ENCODE results near the gene SDF4.

SDF4 gene

DNA sequence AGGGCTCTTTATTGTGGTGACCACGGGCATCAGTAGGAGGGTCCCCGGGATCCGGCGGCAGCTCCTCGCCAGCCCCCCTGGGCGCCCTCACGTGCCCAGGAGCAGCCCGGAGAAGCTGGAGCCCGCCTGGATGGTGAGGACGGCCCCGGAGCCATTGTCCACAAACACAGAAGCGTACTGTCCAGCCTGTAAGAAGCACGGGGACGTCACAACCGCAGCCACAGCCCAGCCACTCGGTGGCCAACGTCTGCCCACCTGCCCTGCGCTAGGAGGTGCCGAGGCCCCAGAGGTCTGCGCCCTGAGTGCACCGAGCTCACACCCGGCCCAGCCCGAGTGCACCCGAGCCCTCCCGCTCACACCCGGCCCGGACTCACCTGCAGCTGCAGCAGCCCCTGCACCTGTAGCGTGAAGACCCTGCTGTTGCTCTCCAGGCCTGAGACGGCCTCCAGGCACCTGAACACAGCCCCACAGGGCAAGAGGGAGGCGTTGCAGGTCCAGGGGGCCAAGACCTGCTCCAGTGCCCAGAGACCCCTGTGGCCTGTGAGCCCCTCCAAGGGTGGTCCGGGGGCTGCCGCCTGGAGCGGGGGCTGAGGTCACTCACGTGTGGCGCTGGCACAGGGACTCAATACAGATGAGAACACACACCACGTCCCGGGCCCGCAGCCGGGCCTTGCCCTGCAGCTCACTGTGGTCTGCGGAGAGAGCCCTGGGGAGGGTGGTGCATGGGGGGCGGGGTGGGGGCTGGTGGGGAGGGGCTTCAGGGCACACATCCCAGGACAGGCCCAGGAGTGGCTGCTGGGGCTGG lies 10.9 kb upstream of the SDF4 start:
- no peaks in the 10 kb centered on the region for H3K27me3 ChIP-seq (ENCODE audit: low read length)
- no peaks in the 10 kb centered on the region for H3K36me3 ChIP-seq (ENCODE audit: low read length)

DNA sequence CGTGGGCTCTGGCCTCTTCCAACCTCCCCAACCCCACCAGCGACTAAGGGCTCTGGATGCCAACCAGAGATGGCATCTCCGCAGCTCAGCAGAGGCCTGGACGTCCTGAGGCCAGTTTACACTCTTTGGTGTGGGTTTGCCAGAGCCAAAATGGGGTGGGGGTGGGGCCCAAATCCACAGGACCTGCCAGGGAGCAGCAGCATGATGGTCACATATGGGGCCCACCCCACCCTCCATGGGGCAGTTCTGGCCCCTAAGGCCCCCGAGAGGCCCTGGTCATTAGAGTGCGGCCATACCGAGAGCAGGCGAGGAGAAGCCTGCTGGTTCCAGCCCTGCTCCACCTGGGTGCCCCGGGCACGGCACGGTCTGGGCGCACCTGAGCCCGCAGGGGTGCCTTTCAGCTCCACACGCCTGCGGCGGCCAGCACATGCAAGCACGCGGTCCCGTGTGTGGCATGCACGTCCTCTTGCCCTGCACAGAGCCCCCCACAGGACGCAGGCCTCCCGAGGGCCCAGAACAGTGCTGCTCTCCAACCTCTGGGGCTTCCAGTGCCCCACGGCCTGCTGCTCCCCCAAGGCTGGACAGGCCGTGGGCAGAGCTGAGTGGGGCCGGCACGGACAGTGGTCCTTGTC lies 9.9 kb upstream of the SDF4 start:
- no peaks in the 10 kb centered on the region for H3K9me2 ChIP-seq (replicated peaks; ENCODE audit: insufficient read depth, low read length)
- H3F3A ChIP-seq (ENCODE audit: insufficient read depth): no peaks in the 10 kb centered on the region
- TF ChIP-seq, protein P1, sequence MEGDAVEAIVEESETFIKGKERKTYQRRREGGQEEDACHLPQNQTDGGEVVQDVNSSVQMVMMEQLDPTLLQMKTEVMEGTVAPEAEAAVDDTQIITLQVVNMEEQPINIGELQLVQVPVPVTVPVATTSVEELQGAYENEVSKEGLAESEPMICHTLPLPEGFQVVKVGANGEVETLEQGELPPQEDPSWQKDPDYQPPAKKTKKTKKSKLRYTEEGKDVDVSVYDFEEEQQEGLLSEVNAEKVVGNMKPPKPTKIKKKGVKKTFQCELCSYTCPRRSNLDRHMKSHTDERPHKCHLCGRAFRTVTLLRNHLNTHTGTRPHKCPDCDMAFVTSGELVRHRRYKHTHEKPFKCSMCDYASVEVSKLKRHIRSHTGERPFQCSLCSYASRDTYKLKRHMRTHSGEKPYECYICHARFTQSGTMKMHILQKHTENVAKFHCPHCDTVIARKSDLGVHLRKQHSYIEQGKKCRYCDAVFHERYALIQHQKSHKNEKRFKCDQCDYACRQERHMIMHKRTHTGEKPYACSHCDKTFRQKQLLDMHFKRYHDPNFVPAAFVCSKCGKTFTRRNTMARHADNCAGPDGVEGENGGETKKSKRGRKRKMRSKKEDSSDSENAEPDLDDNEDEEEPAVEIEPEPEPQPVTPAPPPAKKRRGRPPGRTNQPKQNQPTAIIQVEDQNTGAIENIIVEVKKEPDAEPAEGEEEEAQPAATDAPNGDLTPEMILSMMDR (IDR thresholded peaks at IDR 0.05; ENCODE audit: insufficient read depth, low read length, poor library complexity, severe bottlenecking): no peak
- no peak for TF ChIP-seq EZH2phosphoT487 (conservative IDR thresholded peaks at IDR 0.05; ENCODE audit: low read length)
- H3K9me3 ChIP-seq (ENCODE audit: insufficient read depth, low read length): no peaks in the 10 kb centered on the region
- no peak overlapping the region for H3K4me2 ChIP-seq (ENCODE audit: low read depth, low read length, poor library complexity, severe bottlenecking)
- no peaks in the 10 kb centered on the region for H4K20me1 ChIP-seq (ENCODE audit: low read depth, low read length)
- no peaks in the 10 kb centered on the region for H3K36me3 ChIP-seq (ENCODE audit: low read length)
- no peak overlapping the region for H2AFZ ChIP-seq (ENCODE audit: low read depth, low read length, severe bottlenecking)
- no peak overlapping the region for H3K4me3 ChIP-seq (ENCODE audit: insufficient read depth, low read length, poor library complexity, severe bottlenecking)
- no peak overlapping the region for H3K9ac ChIP-seq (ENCODE audit: low read length)
- no peaks in the 10 kb centered on the region for H3K27me3 ChIP-seq (ENCODE audit: low read length)
- no peak overlapping the region for H3K27ac ChIP-seq (ENCODE audit: low read depth, low read length)
- H3K79me2 ChIP-seq (ENCODE audit: insufficient read depth, low read length): no peaks in the 10 kb centered on the region

More for the DNA sequence above, 10.9 kb upstream of the SDF4 start:
- TF ChIP-seq, protein P1 (IDR thresholded peaks at IDR 0.05; ENCODE audit: insufficient read depth, low read length, poor library complexity, severe bottlenecking): no peak
- TF ChIP-seq EZH2phosphoT487 (conservative IDR thresholded peaks at IDR 0.05; ENCODE audit: low read length): no peak
- H2AFZ ChIP-seq (ENCODE audit: low read depth, low read length, severe bottlenecking): no peak overlapping the region
- no peaks in the 10 kb centered on the region for H3F3A ChIP-seq (ENCODE audit: insufficient read depth)
- H3K79me2 ChIP-seq (ENCODE audit: insufficient read depth, low read length): no peaks in the 10 kb centered on the region
- no peak overlapping the region for H3K27ac ChIP-seq (ENCODE audit: low read depth, low read length)
- H3K4me3 ChIP-seq (ENCODE audit: insufficient read depth, low read length, poor library complexity, severe bottlenecking): no peak overlapping the region
- H3K4me2 ChIP-seq (ENCODE audit: low read depth, low read length, poor library complexity, severe bottlenecking): no peak overlapping the region
- H4K20me1 ChIP-seq (ENCODE audit: low read depth, low read length): no peaks in the 10 kb centered on the region
- no peaks in the 10 kb centered on the region for H3K9me3 ChIP-seq (ENCODE audit: insufficient read depth, low read length)
- H3K9me2 ChIP-seq (replicated peaks; ENCODE audit: insufficient read depth, low read length): no peaks in the 10 kb centered on the region
- no peak overlapping the region for H3K9ac ChIP-seq (ENCODE audit: low read length)

DNA sequence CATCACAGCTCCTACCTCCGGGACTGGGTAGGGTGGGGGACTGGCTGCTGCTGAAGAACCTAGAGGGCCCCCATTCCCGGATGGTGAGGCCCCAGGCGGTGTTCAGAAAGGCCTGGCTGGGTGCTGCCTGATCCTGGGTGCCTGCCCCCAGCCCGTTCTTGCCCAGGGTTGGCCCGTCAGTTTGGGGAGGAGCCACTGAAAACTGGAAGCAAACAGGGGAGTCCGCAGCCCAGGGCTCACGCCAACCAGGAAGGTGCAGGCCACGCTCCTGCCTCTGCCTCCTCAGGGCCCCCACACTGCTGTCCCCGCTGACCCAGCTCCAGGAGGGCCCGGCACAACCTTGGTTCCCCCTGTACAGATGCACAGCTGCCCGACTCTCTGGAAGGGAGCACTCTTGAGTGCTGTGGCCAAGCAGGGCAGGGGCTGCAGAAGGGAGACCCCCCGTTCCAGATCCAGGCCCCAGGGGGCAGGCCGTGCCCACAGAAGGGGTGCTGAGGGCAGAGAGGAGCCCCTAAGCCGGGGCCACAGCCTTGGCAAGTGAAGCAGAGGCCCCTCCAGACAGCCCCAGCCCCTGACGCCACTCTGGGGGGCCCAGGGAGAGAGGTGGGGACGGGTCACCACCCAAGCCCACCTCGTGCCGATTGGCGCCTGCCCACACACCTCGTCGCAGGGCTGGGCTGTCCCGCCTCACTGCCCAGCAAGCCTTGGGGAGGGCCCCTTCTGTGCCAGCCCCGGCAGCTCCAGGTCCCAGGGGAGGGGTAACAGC lies 9.2 kb upstream of the SDF4 start:
- H3K9me3 ChIP-seq (ENCODE audit: insufficient read depth, low read length): no peaks in the 10 kb centered on the region
- H3F3A ChIP-seq (ENCODE audit: insufficient read depth): no peaks in the 10 kb centered on the region
- H3K79me2 ChIP-seq (ENCODE audit: insufficient read depth, low read length): no peaks in the 10 kb centered on the region
- H3K4me3 ChIP-seq (ENCODE audit: insufficient read depth, low read length, poor library complexity, severe bottlenecking): no peak overlapping the region
- H3K36me3 ChIP-seq (ENCODE audit: low read length): no peaks in the 10 kb centered on the region
- no peak overlapping the region for H3K4me2 ChIP-seq (ENCODE audit: low read depth, low read length, poor library complexity, severe bottlenecking)
- no peak overlapping the region for H3K9ac ChIP-seq (ENCODE audit: low read length)
- TF ChIP-seq, protein P1 (IDR thresholded peaks at IDR 0.05; ENCODE audit: insufficient read depth, low read length, poor library complexity, severe bottlenecking): no peak
- TF ChIP-seq EZH2phosphoT487 (conservative IDR thresholded peaks at IDR 0.05; ENCODE audit: low read length): no peak
- H3K27me3 ChIP-seq (ENCODE audit: low read length): no peaks in the 10 kb centered on the region
- no peak overlapping the region for H3K27ac ChIP-seq (ENCODE audit: low read depth, low read length)
- H3K9me2 ChIP-seq (replicated peaks; ENCODE audit: insufficient read depth, low read length): no peaks in the 10 kb centered on the region
- no peaks in the 10 kb centered on the region for H4K20me1 ChIP-seq (ENCODE audit: low read depth, low read length)
- H2AFZ ChIP-seq (ENCODE audit: low read depth, low read length, severe bottlenecking): no peak overlapping the region

Data from SU-DHL-6 (cell line).